Spleen (tissue), 11 donors: ENCODE data around the gene TENT5A. TPM values are rescaled to one million over a fixed set of nuclear protein-coding genes. Genes with fewer than 3 reads are reported as not detected.

Experiments
- DNase-seq: peaks from one replicate; pipeline ENCODE4 v3.0.0-alpha.2; 2020
- H3K27ac ChIP-seq, 8 donors: fragments of 200-600 bp; sonication (generic) in 7 of 8; 1 replicate in 4 of 8; 2 replicates in 4 of 8; pipeline versions ENCODE4 v1.5.0 to v1.8.0; 2016 to 2021; ENCODE audit warnings: inconsistent platforms in 4 of 8, mild to moderate bottlenecking in 4 of 8, moderate library complexity in 1 of 8
- H3K27me3 ChIP-seq, 7 donors: fragments of 200-600 bp; sonication (generic) in 6 of 7; replicated peaks in 1 of 7; 1 replicate in 4 of 7; 2 replicates in 3 of 7; pipeline versions ENCODE4 v1.5.0 to v1.8.0; 2016 to 2021; ENCODE audit warnings: inconsistent platforms in 3 of 7, mild to moderate bottlenecking in 1 of 7
- H3K36me3 ChIP-seq, 6 donors: fragments of 200-600 bp; sonication (generic) in 5 of 6; 1 replicate in 4 of 6; 2 replicates in 2 of 6; pipeline versions ENCODE4 v1.5.0 to v1.8.0; 2016 to 2021; ENCODE audit warnings: inconsistent platforms in 2 of 6
- H3K4me1 ChIP-seq, 6 donors: fragments of 200-600 bp; sonication (generic) in 5 of 6; 1 replicate in 3 of 6; 2 replicates in 3 of 6; pipeline versions ENCODE4 v1.5.0 to v1.8.0; 2016 to 2021; ENCODE audit warnings: inconsistent platforms in 3 of 6
- H3K4me3 ChIP-seq, 8 donors: fragments of 200-600 bp; sonication (generic) in 7 of 8; 1 replicate in 4 of 8; 2 replicates in 4 of 8; pipeline versions ENCODE4 v1.5.0 to v1.8.0; 2016 to 2021; ENCODE audit warnings: inconsistent platforms in 4 of 8, mild to moderate bottlenecking in 4 of 8, moderate library complexity in 2 of 8
- H3K9me3 ChIP-seq, 8 donors: fragments of 200-600 bp; sonication (generic) in 7 of 8; 1 replicate in 4 of 8; 2 replicates in 4 of 8; pipeline versions ENCODE4 v1.5.0 to v1.8.0; 2016 to 2021; ENCODE audit warnings: inconsistent platforms in 4 of 8
- POLR2A ChIP-seq, 3 donors: fragments of 450-650 bp; IDR thresholded peaks; one replicate each; pipeline ENCODE4 v1.5.1; 2017; ENCODE audit warnings: antibody characterized with exemption in 3 of 3, mild to moderate bottlenecking in 1 of 3
- POLR2AphosphoS5 ChIP-seq, 3 donors: sonication (generic); formaldehyde crosslinking; IDR thresholded peaks; one replicate each; pipeline ENCODE4 v1.5.1; 2017; ENCODE audit warnings: antibody characterized with exemption in 3 of 3
- WGBS, 5 donors: extraction: QIAGEN DNeasy Blood & Tissue Kit in 3 of 5; methylation state at CpG; one replicate each; pipeline versions ENCODE4 v1.1.5 to v1.1.7; 2013 to 2018; 5-methylcytosine and 5-hydroxymethylcytosine counted together
- intact Hi-C: fragments of 100-400 bp; cut with DNase I; formaldehyde crosslinking; loops from one replicate; pipeline ENCODE4 v1.15.0; 2023; ENCODE audit warnings: low total_unique reads
- polyA plus RNA-seq, 3 donors: library from polyadenylated mRNA; stranded (reverse); fragments of 200-250 nt; gene quantifications; one replicate each; pipeline ENCODE4 v1.2.1, GENCODE V29; 2013
- total RNA-seq, 7 donors: library from RNA; depleted of rRNA in 3 of 7; stranded (reverse); fragments of >200 nt in 3 of 7; fragmentation: NEBNext Ultra II Directional in 4 of 7; extraction: Animal tissue kit (Norgen Biotek cat#: 25700) in 4 of 7; gene quantifications; one replicate each; pipeline versions ENCODE4 v1.1.0 to v1.2.1, GENCODE V29; 2016 to 2021
- TF ChIP-seq, protein P1 (sequence below), 11 experiments: fragments of 200-600 bp in 7 of 11; fragments of 450-650 bp in 4 of 11; sonication (generic) in 4 of 11; IDR thresholded peaks in 8 of 11; conservative IDR thresholded peaks in 3 of 11; 1 replicate in 7 of 11; 2 replicates in 4 of 11; pipeline versions ENCODE4 v1.4.0 to v1.8.0; 2016 to 2021; ENCODE audit warnings: antibody characterized with exemption in 11 of 11, inconsistent platforms in 4 of 11, mild to moderate bottlenecking in 1 of 11
- donor health status: healthy with polysubstance abuse.
- donor health status: DM: no; HTN: no; CAD: no; lungs with moderate emphysema.
- donor health status: DM: no; HTN: no; CAD: no.
- donor health status: Bipolar disorder and iron deficiency.
- donor health status: healthy.
- donor health status: DM: no; HTN: no; CAD: no.
- donor health status: DM: yes; HTN: yes; CAD: no.

TENT5A gene
- total and polyA plus RNA-seq, 10 donors = 3.0 to 25.2 (median 15.3) TPM

DNA sequence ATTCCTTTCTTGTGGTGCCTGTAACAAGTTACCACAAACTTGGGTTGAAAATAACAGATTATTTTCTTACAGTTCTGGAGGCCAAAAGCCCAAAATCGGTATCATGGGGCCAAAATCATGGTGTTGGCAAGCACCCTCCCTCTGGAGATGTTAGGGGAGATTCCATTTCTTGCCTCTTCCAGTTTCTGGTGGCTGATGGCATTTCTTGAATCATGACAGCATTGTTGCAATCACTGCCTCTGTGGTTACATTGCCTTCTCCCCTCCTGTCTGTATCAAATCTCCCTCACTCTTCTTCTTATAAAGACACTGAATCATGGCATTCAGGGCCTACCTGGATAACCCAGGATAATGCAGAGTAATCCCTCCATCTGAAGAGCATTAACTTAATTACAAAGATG, 17.9 kb upstream of the TENT5A start:
- H3K9me3 ChIP-seq = no peaks in the 10 kb centered on the region
- H3K36me3 ChIP-seq = no peaks in the 10 kb centered on the region
- H3K4me3 ChIP-seq = no peak overlapping the region
- intact Hi-C loops = no loop called here
- peaks cover 0 to 22% (median 0%) of the 10 kb centered on the region in 7 donors for H3K27me3 ChIP-seq
- H3K27ac ChIP-seq = no peak overlapping the region
- WGBS, 5 donors = 65 to 86% (median 68%) methylated on average over 1 of the region's 1 CpG
- DNase-seq = no peak
- peaks cover 0 to 23% (median 10%) of the 10 kb centered on the region in 6 donors for H3K4me1 ChIP-seq
- TF ChIP-seq POLR2AphosphoS5 (IDR thresholded peaks at IDR 0.05) = no peak
- TF ChIP-seq POLR2A (IDR thresholded peaks at IDR 0.05) = no peak
- TF ChIP-seq, protein P1, sequence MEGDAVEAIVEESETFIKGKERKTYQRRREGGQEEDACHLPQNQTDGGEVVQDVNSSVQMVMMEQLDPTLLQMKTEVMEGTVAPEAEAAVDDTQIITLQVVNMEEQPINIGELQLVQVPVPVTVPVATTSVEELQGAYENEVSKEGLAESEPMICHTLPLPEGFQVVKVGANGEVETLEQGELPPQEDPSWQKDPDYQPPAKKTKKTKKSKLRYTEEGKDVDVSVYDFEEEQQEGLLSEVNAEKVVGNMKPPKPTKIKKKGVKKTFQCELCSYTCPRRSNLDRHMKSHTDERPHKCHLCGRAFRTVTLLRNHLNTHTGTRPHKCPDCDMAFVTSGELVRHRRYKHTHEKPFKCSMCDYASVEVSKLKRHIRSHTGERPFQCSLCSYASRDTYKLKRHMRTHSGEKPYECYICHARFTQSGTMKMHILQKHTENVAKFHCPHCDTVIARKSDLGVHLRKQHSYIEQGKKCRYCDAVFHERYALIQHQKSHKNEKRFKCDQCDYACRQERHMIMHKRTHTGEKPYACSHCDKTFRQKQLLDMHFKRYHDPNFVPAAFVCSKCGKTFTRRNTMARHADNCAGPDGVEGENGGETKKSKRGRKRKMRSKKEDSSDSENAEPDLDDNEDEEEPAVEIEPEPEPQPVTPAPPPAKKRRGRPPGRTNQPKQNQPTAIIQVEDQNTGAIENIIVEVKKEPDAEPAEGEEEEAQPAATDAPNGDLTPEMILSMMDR (IDR thresholded peaks at IDR 0.05 in 8 of 11, conservative IDR thresholded peaks at IDR 0.05 in 3 of 11) = no peak

DNA sequence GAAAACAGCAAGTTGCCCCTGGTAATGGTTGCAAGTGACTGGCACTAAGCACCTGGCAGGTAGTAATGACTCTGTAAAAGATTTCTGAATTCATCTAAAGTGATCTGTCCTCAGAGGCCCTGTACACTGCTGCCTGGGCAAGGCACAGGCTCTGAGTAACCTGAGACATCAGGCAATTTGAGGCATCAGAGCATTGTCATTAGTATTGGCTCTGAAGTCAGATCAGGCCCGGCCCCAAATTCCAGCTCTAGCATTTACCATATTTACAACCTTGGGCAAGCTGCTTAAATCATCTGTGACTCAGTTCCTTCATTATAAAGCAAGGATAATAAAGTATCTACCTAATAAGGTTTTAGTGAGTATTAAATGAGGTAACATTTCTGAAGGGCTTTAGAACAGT, 17.3 kb upstream of the TENT5A start:
- 83 to 100% (median 89%) methylated on average over 1 of the region's 1 CpG for WGBS, 5 donors
- Histone ChIP-seq H3K4me3 (no peak overlapping the region), H3K36me3 (no peaks in the 10 kb centered on the region), H3K27ac (no peak overlapping the region), H3K27me3 (peaks cover 0 to 22% (median 0%) of the 10 kb centered on the region in 7 donors), H3K9me3 (no peaks in the 10 kb centered on the region), H3K4me1 (peaks cover 0 to 23% (median 10%) of the 10 kb centered on the region in 6 donors)
- DNase-seq = no peak
- TF ChIP-seq POLR2A (IDR thresholded peaks at IDR 0.05) (no peak), POLR2AphosphoS5 (IDR thresholded peaks at IDR 0.05) (no peak)
- TF ChIP-seq, protein P1 (IDR thresholded peaks at IDR 0.05 in 8 of 11, conservative IDR thresholded peaks at IDR 0.05 in 3 of 11) = no peak
- intact Hi-C loops = no loop called here

DNA sequence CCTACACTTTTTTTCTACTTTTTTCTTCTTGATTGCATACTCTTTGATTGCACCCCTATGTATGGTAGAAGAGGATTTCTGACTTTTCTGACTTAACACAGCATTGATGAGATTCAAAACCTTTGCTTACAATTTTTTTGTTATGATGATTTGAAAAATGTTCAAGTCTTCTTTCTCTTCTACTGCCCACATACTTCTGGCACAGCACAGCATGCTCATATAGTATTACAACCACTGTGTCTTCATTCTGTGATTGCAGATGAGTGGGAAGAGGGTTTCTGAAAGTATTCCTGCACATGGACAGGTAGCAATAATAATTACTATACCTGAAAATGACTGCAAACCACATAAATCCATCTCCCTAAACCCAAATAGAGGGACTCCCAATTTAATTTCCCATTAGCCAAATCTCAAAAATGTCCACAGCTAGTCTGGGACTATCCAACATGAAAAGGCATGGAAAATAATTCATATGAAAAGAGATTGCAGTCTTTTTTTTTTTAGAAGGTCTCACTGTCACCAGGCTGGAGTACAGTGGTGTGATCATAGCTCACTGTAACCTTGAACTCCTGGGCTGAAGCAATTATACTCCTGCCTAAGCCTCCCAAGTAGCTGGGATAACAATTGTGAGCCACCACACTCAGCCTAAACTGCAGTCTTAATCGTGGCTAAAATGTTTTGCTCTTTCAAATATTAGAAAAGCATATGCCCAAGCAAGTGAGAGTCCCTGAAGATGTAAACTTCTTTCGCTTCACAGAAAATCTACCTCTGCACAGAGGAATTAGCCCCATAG, 15.9 kb upstream of the TENT5A start:
- WGBS, 5 donors = 56 to 86% (median 78%) methylated on average over 2 of the region's 2 CpGs
- peaks cover 0 to 22% (median 0%) of the 10 kb centered on the region in 7 donors for H3K27me3 ChIP-seq
- peaks cover 0 to 23% (median 10%) of the 10 kb centered on the region in 6 donors for H3K4me1 ChIP-seq

More for the DNA sequence above, 15.9 kb upstream of the TENT5A start:
- TF ChIP-seq, protein P1 (IDR thresholded peaks at IDR 0.05 in 8 of 11, conservative IDR thresholded peaks at IDR 0.05 in 3 of 11) = no peak
- TF ChIP-seq POLR2A (IDR thresholded peaks at IDR 0.05) (no peak), POLR2AphosphoS5 (IDR thresholded peaks at IDR 0.05) (no peak)
- Histone ChIP-seq H3K4me3 (no peak overlapping the region), H3K27ac (no peak overlapping the region), H3K9me3 (no peaks in the 10 kb centered on the region), H3K36me3 (no peaks in the 10 kb centered on the region)
- intact Hi-C loops = no loop called here
- no peak for DNase-seq
